ENCODE results near the gene SMPD3.

DNA sequence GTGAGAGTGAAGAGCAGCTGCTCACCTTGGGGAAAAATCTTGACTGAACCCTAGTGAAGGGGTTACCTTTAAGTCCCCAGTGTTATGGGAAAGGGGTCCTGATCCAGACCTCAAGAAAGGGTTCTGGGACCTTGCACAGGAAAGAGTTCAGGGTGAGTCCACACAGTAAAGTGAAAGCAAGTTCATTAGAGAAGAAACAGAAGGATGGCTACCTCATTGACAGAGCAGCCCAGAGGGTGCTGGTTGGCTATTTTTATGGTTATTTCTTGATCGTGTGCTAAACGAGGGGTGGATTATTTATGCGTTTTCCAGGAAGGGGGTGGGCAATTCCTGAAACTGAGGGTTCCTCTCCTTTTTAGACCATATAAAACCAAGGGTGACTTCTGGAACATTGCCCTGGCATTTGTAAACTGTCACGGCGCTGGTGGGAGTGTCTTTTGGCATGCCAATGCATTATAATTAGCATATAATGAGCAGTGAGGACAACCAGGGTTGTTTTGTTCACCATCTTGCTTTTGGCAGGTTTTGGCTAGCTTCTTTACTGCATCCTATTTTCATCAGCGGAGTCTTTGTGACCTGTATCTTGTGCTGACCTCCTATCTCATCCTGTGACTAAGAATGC, 58.4 kb downstream of the SMPD3 start:
- TF ChIP-seq CTCF (IDR thresholded peaks at IDR 0.05): no peak
- TF ChIP-seq POLR2A (IDR thresholded peaks at IDR 0.05): no peak

Data from uterus (tissue), 2 donors.